Frontal cortex (tissue), 4 donors: Measurements from ENCODE around the gene NFATC1. TPM values are rescaled to one million over a fixed set of nuclear protein-coding genes. Genes with fewer than 3 reads are reported as not detected.

ENCODE experiments used
- DNase-seq, 2 donors: peaks; one replicate each; pipeline ENCODE4 v3.0.0; 2012; ENCODE audit warnings: low spot score in 2 of 2
- FAIRE-seq: peaks from 2 replicates; lab custom pipeline; 2012; peaks lifted over from hg19 to GRCh38; lab: Jason Lieb, UNC
- total RNA-seq: library from RNA; depleted of rRNA; stranded (reverse); fragments of >200 nt; gene quantifications from one replicate; pipeline ENCODE4 v1.2.3, GENCODE V29; 2014
- donor health status: control.
- donor health status: control.
- donor health status: control.

Gene NFATC1
- total RNA-seq, 1 donor from 2014 or later, result 0.41 TPM

DNA sequence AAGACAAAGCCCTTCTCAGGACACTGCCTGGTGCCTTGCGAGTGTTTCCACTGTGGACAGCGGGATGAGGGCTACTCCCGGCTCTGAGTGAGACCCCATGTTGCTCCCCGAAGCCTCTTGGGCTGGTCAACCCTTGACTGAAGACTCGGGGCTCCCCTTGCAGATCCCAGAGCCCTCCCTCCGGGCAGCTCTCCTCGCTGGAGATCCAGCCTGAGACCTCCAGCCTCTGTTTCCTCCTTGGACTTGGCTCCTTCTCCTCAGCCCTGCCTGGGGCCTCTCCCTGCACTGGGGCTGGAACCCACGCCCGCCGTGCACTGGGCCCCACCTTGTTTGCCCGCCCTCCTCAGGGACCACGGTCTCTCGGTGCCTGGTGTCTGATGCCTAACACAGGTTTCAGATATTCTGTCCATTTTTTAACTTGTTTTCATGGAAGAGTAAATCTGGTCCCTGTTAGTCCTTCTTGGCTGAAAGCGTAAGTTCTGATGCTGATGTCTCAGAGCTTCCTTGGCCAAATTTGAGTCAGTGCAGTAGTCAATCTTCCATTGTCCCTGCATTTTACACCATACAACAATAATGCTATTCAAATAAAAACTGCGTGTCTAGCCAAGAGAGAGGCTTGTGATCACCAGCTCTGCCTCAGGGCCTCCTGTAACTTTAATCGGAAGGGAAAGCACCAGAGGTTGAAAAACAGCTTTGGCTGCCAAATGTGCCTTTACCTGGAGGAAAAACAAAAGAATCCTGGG lies 144.6 kb downstream of the NFATC1 start:
- peak; percentile 45 to 65 for DNase-seq
- no peak for FAIRE-seq

DNA sequence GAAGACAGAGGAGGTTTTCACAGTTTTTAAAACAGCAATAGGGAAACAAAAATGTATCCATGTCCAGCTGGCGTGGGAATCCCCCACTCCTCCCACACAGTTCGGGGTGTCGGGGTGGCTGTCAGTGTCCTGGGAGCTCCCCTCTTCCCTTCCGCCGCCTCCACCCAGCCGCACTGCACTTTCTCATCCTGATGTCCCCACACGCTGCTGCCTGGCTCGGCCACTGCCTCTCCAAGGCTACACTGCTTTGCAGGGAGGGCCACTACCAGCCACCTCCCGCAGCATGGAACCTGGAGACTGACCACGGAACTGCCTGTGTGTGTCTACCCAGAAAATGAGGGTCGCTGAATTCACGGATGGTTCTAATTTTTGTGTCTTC lies 145.2 kb downstream of the NFATC1 start:
- DNase-seq (no peak), FAIRE-seq (no peak)

DNA sequence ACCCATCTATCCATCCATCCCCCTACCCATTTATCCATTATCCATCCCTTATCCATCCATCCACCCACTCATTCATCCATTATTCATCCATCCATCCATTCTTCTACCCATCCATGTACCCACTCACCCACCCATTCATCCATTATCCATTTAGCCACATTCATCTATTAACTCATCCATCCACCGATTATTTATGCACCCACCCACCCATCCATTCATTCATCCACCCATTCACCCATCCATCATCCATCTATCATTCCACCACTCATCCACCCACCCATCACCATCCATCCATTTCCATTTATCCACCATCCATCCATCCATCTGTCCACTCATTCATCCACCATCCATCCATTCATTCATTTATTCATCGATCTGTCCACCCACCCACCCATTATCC lies 146.5 kb downstream of the NFATC1 start:
- no peak for DNase-seq
- FAIRE-seq, result no peak

DNA sequence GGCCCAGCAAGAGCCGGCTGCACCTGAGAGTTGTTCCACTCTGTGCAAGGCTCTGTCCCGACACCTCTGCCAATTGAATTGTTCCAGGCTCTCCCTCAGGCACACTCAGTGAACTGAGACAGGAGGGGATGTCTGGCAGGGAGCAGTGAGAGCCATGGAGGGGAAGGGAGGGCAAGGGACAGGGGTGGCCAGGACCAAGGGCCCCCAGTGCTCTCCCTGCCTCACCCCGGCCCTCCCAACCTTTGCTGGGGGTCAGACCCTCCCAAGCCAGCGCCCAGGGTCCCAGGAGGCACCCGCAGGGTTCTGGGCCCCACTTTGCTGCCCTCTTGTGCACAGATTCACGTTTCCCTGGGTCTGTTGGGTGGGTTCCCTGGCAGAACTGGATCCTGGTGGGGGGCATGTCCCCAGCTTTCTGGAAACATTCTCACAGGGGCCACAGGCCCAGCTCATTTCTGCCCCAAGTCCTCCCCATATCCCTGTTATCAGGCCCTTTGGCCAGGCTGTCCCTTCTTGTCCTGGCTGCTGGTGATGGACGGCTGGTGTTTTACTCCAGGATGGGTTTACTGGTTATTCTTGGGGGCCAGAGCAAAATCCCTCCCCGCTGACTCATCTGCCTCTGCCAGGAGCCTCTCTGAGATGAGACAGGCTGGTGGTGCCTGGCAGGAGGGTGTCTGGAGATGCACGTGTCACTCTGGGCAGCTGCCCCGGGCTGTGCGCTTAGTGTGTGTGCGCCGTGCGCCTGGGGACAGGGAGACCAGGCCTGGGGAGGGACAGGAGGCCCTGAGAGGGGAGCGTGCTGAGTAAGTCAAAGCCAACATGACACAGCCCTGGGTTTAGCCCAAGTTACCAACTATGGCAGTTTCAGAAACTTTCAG lies 147.4 kb downstream of the NFATC1 start:
- FAIRE-seq, result no peak

DNA sequence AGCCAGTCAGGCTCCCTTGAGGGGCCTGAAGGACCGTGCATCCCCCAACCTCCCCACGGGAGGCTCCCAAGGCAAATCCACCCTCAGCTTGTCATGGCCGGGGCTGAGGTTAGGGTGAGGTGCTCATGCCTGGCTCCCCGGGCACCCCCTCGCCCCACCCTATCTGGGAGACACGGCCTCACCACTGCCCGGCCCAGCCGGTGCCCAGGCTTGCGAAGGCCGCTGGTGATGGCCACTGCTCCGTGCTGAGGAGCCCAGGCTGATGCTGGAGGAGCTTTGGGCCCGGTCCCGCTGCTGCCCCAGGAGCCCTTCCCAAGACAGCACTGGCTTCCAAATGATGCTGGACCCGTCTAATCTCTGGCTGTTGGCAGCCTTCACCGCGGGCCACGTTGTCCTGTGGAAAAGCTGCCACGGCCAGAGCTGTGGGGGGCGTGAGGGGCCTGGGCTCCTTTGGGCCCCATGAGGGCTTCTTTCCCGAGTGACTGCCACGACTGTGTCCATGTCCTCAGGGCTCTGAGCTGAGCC lies 148.2 kb downstream of the NFATC1 start:
- no peak for DNase-seq
- no peak for FAIRE-seq

More for the DNA sequence above, 147.4 kb downstream of the NFATC1 start:
- DNase-seq, result no peak

DNA sequence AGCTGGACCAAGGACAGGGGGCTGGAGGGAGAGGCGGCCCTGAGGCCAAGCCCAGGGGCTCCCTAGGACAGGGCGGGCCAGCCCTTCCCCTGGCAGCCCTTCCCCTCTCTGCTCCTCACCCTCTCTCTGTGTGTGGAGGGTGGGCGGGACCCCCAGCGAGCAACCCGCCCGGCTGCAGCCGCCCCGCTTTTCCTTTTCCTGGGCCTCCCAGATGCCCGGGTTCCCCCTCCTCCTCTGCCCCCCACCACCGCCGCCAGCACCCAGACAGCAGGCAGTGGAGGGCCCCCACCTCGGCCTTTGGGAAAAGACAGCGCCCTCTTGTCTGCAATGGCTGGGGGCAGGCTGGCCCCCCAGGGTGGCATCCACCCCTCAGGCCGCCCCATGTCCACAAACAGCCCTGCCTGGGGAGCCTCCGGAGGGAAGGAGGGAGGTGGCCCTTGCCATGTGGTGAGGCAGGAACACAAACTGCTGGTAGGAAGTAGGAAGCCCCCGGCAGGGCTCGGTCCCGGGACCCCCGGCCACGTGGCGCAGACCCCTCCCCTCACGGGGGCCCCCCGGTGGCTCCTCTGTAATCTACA lies 148.7 kb downstream of the NFATC1 start:
- DNase-seq, result no peak

DNA sequence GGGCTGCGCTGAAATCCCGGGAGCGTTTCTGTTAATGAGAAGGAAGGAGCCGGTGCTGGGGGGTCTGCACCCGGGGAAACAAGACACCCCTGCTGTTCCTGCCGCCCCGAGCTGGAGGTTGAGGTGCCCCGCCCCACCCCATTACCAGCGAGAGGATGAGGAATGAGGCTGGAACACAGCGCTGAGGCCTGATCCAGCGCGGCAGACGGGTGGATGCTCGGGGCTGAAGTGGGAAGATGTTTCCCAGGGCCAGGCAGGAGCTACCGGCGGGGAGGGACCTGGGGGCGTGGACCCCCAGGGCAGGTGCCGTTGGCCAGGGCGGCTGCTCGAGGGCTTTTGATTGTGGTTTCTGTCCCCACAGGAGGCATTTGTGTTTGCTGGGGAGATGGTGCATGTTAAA lies 149.5 kb downstream of the NFATC1 start:
- DNase-seq (no peak), FAIRE-seq (no peak)

More for the DNA sequence above, 148.7 kb downstream of the NFATC1 start:
- FAIRE-seq, result no peak

DNA sequence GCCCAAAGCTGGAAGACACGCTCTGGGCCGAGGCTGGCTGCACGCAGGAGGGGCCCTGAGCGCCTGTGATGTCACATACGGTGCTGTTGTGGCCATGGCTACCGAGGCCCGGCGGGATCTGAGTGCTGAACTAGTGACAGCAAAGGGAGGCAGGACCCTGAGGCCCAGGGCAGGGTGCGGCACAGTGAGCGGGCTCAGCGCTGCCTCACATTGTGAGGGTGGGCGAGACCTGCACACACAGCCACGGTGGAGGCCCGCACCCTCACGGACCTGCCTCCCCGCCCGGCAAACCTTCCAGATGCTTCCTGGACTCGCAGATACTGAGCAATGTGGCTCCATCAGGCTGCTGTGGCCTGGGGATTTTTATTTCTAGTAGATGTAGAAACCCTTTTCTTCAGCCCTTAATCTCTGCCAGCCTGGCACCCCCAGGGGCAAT lies 150.0 kb downstream of the NFATC1 start:
- no peak for FAIRE-seq

DNA sequence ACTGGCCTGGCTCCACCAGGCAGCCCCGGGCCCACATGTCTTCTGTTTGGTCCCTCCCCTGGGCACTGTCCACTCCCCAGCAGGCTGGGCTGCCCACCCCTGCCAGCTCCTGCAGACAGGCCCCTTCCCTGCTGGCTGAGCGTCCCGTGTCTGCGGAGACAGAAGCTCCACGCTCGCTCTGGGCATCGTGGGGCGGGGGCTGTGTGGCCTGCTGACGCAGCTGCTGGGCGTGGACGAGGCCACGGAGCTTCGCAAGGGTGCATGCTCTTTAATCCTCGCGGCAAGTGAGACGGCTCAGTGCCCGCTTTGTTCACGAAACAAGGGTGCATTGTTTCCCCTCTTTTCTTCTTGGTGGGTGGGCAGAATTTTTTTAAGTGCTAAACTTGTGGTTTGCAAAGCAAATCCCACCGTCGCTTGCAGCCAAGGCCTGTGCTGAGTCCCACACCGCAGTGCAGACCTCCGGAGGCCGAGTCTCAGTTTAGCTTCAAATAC lies 151.1 kb downstream of the NFATC1 start:
- no peak for DNase-seq
- no peak for FAIRE-seq

More for the DNA sequence above, 150.0 kb downstream of the NFATC1 start:
- DNase-seq, result no peak

DNA sequence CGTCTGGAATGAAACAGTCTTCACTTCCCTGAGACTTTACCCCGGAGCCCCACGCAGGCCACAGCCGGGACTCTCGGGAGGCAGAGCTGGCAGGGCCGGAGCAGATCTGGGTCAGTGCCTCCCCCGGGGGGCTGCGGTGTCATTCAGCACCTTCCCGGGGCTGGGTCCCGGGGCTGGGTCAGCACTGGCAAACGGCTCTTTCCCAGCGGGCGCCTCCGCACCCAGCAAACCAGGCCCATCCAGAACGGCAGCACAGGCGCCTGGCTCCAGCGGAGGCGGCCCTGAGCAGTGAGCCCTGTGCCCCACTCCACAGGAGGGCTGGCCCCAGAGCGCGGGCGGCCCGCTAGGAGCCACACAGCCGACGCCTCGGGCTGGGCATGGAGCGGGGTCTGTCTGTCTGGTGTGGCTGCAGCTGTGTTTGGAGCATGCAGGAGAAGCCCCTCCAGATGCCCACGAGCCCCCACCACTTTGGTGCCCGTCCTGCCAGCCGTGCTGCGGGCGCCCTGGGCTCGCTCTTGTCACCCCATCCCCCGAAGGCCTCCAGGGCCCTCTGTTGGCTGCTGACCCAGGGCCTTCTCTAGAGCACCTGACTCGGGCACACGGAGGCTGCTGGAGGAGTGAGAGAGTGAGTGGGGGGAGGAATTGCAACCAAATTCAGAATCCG lies 151.8 kb downstream of the NFATC1 start:
- DNase-seq, result no peak
- no peak for FAIRE-seq

DNA sequence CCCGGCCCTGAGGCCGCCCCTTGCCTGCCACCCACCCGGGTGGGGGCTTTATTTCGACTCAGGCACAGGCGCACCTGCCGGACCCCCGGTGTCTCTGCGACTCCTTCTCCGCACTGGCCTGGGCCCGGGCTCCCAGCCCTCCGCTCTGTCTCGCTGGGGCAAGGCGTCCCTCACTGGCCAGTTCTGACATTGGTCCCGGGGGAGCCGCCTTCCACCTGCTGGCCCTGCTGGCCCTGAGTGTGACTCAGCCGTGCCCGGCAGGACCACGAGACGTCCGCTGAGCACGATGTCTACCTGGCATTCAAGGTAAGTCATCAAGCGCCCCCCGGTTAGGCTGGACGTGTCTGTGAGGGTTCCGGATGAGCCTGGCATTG lies 152.3 kb downstream of the NFATC1 start:
- FAIRE-seq (no peak), DNase-seq (no peak)

DNA sequence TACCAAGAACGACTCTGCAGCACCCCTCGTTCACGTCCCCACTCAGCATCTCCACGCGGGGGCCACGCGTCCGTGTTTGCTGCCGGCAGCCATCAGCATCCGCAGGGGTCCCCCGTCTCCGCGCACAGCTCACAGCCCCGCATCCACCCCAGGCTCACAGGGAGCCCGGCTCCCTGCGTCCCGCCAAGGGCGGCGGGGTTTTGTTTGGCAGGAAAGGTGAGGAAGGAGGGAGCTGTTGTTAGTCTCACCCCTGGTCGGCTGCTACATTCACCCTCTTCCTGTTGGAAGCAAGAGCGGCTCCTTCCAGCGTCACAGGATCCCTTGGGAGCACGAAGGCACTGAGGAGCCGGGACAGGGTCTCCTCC lies 152.9 kb downstream of the NFATC1 start:
- DNase-seq (no peak), FAIRE-seq (no peak)

DNA sequence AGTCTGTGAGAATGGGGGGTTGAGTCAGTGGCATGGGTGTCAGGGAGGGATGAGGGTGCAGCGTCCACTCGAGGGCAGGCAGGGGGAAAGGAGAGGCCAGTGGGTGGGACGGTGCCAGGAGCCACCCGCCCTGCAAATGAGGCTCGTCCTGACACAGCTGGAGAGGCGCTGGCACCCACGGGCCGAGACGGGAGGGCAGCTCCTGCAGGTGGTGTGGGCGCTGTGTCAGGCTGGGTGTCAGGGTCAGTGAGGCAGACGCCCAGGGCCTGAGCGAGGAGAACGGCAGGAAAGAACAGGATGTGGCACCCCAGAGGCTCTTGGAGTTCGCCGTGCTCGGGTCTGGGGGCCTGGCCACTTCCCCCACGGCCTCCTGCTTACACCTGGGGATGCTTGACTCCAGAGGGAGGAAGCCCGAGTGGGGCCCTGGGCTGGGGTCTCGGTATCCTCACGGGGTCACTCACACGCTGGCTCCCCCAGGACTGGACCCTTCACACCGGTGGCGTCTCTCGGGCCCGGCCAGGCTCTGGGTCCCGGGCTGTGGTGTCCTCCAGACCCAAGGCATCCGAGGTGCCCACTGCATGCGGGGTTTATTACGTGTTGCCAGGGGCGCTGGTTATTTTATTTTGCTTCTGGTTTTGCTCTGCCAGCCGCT lies 153.4 kb downstream of the NFATC1 start:
- DNase-seq (no peak), FAIRE-seq (no peak)

DNA sequence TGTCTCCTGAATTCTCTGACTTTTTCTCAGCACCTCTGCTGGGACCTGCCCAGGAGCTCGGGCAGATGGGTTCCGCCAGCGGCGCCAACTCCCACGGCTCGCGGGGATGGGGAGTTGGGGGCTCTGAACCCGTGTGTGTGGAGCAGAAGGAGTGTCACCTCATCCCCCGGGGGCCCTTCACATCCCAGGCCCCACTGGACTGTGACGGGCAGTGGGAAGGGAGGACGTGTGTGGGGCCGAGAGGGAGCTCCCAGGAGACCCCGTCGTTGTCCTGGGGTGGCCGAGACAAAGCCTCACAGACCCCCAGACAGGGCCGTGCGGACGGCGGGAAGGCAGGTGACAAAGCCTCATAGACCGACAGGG lies 153.9 kb downstream of the NFATC1 start:
- no peak for FAIRE-seq
- DNase-seq, result no peak

DNA sequence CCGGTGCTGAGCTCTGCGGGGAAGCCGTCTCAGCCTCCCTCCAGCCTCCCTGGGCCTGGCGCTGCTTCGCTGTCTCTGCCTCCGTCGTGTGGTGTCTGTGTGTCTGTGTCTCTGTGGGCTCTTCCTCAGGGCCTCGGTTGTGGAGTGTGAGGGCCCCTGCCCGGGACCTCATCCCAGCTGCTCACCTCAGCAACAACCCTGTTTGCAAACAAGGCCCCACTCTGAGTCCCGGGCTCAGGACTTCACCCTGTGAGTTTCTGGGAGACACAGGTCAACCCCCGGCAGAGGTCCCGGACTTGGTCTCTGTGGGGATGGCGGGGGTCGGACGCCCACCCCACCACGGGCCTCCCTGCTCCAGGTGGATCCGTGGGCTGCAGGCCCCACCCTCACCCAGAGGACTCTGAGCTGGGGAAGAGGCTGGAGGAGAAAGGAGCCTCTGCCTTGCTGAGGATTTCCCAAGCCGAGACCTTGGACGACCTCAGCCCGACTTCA lies 156.5 kb downstream of the NFATC1 start:
- FAIRE-seq (no peak), DNase-seq (no peak)

DNA sequence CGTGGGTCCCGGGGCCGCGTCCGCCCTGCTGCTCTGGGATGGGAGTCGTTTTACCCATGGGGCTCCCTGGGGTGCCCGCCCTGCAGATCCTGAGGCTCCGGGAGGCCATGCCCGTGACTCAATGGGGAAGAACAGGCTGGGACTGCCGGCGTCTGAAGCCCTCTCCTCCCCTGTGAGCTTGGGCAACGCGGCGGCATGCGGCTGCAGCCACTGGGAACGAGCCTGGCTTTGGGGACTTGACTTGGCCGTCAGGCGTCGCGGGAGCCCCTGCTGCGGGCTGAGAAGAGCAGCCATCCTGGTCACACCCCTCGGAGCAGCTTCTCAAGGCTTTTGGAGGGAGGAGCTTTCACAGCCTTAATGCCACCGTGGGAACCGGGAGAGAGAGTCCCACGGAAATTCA lies 157.0 kb downstream of the NFATC1 start:
- no peak for DNase-seq
- FAIRE-seq, result no peak

DNA sequence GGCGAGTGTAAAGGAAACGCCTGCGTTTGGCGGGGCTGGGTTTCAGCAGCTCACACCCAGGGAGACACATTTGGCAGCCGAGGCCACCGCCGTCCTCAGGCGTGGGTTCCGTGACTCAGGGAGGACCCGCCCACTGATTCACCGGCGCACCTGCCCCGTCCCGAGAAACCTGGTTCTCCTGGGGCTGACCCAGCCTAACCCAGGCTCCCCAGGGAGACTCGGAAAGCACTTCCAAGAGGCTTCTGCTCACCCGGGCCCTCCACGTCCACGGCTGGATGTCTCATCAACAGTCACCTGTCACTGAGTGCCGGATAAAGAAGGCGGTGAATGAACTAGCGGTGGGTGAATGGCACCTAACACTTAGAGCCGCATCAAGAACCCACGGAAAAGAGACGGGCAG lies 157.4 kb downstream of the NFATC1 start:
- no peak for FAIRE-seq

DNA sequence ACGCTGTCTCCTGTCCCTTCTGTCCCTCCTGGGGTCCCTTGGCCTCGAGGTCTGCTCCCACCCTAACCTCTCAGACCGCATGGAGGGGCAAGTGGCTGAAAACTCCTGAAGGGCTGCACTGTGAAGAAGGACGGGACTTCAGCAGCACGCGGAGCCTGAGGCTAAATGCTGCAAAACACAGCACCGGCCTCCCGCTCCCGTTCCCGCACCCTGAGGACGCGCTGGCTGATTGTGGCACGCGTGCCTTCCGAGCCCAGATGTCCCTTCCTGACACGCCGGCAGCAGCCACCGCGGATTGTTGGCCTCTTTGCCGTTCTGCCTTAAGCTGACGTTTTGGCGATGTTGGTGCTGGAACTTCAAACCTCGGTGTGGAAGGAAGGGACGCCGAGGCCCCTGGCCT lies 158.0 kb downstream of the NFATC1 start:
- FAIRE-seq (no peak), DNase-seq (no peak)

More for the DNA sequence above, 157.4 kb downstream of the NFATC1 start:
- no peak for DNase-seq

DNA sequence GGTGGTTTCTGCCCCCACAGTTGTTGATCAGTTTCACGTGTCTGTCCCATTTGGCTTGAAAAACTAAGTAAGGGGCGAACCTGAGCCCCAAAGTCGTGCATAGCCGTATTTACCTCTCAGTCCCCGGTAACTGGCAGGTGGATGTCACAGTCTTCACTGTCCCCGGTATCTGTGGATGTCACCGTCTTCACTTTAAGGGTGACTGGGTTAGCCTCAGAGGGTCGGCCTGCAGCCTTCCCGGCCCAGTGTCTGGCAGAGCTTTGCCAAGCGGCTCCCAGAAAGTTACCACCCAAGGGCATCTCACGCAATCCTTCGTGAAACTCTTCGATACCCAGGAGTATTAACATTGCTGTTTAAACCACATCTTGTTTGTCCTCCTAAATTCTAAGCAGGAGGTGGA lies 158.6 kb downstream of the NFATC1 start:
- no peak for FAIRE-seq
- no peak for DNase-seq
